Amniotic epithelial cell (primary cell): Measurements from ENCODE around the gene HPS5.
"Not testable (repeated sequence)": the region's sequence is repeated elsewhere in the genome, so short reads cannot be mapped to it uniquely, and the experiment has no call there.

Source experiments
- DNase-seq: peaks from one replicate; pipeline ENCODE4 v3.0.0-alpha.2; 2010; ENCODE audit warnings: low read depth

HPS5 gene

DNA sequence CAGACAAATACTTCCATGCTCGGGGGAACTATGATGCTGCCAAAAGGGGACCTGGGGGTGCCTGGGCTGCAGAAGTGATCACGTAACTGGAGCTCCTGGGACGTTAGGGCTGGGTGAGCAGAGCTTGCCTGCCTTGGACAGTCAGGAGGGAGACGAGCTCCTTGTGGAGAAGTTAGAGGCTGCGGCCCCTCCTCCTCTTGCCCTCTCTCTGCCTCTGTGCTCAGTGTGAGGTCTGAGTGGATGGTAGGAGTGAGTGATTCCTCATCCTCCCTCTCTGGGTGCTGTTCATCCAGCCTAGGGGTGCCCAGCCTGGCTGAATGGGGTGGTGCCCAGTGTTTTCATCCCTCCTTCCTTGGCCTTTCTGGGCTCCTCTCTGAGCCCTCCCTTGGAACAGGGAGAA is 52.7 kb downstream of the HPS5 start:
- DNase-seq: not testable (repeated sequence)

DNA sequence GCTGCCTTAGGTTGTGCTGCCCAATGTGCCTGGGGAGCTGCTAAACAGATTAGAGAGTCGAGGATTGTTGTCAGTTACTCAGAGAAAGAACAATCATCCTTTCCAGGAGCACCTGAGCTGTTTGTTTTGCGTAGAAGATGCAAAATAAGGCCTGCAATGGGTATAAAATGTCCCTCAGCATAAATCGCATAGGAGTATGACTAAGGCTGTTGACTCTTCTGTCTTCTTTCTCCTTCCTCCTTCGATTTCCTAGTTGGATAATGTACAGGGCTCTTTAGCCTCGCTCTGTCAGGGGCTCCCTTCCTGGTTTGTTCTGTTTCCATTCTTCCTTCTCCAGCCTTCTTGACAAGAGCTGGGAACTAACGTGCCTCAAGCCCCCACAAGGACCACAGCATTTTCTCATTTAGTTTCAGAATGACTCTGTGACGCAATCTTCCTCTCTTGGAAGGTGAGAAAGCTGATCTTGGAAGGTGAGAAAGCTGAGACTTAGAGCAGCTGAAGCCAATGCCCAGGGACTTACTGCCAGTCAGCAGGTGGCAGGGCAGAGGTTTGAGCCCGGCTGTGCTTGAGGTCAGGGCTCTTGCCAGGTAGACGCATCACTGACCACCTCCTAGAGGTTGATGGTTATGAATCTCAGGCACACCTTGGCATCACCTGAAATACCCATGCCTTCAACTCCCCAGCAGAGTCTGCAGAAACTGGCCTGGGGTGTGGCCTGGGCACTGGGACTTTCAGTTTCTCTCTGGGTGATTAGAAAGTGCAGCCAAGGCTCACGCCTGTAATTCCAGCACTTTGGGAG is 54.4 kb downstream of the HPS5 start:
- DNase-seq: not testable (repeated sequence)

DNA sequence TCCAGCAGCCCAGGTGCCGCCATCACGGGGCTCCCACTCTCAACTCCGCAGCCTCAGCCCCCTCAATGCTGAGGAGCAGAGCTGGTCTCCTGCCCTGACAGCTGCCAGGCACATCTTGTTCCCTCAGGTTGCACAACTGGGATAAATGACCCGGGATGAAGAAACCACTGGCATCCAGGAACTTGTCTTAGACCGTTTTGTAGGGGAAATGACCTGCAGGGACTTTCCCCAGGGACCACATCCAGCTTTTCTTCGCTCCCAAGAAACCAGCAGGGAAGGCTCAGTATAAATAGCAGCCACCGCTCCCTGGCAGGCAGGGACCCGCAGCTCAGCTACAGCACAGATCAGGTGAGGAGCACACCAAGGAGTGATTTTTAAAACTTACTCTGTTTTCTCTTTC is 56.0 kb downstream of the HPS5 start, which contains the start of gene SAA1:
Gene SAA1 (plus strand): TSS at position 316 of the 400 bp plus-strand sequence. CDS start 624 bp downstream, outside the sequence.
- DNase-seq: peak; percentile 79

DNA sequence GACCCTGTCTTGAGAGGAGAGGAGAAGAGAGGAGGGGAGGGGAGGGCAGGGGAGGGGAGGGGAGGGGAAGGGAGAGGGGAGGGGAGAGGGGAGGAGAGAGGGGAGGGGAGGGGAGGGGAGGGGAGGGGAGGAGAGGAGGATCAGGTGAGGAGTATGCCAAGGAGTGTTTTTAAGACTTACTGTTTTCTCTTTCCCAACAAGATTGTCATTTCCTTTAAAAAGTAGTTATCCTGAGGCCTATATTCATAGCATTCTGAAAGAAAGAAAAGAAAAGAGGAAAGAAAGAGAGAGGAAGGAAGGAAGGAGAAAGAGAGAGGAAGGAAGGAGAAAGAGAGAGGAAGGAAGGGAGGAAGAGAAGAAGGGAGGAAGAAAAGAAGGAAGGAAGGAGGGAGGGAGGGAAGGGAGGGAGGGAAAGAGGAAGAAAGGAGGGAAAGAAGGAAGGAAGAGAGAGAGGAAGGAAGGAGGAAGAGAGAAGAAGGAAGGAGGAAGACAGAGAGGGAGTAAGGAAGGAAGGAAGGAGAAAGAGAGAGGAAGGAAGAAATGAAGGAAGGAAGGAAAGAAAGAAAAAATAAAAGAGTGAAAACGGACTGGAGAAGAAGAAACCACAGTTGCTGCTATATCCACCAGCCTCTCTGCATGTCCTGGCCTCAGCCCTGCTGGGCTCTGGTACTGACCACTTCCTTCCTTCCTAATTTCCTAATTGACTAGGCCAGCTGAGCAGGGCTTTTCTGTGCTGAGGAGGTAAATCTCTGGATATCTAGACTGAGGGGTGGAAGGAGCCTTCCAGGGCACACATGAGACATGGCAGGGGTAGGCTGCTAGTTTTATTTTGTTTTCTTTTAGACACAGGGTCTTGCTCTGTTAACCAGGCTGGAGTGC is 57.0 kb downstream of the HPS5 start:
- no peak for DNase-seq

DNA sequence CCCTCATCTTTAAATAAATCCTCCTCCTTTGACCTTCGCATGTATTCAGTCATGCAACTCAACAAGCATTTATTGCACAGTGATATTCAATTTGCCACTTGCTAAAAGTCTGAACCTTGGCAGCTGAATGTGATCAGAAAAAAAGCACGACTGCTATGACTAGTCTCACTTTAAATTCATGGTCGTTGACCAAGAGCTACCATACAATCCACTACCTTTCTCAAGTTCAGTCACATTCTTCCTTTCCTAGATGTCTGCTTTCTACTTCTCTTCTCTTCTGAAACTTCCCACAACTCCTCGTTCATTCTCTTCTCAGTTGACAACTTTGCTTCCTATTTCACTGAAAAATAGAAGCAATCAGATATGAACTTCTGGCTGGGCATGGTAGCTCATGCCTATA is 57.9 kb downstream of the HPS5 start:
- no peak for DNase-seq

DNA sequence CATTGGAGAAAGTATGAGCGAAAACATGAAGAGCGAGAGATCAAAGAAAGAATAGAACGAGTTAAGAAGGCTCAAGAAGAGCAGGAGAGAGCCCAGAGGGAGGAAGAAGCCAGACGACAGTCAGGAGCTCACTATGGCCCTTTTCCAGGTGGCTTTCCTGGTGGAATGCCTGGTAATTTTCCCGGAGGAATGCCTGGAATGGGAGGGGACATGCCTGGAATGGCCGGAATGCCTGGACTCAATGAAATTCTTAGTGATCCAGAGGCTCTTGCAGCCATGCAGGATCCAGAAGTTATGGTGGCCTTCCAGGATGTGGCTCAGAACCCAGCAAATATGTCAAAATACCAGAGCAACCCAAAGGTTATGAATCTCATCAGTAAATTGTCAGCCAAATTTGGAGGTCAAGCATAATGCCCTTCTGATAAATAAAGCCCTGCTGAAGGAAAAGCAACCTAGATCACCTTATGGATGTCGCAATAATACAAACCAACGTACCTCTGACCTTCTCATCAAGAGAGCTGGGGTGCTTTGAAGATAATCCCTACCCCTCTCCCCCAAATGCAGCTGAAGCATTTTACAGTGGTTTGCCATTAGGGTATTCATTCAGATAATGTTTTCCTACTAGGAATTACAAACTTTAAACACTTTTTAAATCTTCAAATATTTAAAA is 59.1 kb downstream of the HPS5 start:
- not testable (repeated sequence) for DNase-seq

DNA sequence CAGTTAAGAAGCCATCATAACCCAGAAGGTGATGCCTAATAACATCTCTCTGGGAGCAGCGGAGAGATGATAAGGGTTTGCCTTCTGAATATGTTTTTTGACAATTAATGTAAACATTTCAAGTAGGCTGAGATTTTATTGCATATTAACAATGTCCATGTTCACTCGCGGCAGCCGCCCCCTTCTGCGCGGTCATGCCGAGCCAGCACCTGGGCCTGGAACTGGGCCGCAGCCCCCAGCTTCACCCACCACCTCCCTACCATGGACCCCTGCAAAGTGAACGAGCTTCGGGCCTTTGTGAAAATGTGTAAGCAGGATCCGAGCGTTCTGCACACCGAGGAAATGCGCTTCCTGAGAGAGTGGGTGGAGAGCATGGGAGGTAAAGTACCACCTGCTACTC is 60.2 kb downstream of the HPS5 start:
- no peak for DNase-seq

DNA sequence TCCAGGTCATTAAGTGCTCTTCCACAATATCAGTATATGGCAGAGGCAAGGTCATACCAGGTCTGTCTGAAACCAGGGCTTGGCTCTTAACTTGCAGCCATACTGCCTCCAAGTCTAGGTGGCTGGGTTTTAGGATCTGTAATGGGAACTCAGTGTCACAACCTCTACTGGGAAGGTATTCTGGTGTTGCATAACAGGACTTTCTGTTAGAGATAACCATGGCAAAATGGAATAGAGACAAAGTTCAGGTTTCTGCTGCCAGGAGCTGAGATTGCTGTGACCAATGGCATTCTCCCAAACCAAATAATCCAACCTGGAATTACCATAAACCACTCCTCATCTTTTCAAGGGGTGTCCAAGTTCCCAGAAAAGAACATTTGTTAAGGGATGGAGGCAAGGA is 62.7 kb downstream of the HPS5 start:
- DNase-seq: no peak

DNA sequence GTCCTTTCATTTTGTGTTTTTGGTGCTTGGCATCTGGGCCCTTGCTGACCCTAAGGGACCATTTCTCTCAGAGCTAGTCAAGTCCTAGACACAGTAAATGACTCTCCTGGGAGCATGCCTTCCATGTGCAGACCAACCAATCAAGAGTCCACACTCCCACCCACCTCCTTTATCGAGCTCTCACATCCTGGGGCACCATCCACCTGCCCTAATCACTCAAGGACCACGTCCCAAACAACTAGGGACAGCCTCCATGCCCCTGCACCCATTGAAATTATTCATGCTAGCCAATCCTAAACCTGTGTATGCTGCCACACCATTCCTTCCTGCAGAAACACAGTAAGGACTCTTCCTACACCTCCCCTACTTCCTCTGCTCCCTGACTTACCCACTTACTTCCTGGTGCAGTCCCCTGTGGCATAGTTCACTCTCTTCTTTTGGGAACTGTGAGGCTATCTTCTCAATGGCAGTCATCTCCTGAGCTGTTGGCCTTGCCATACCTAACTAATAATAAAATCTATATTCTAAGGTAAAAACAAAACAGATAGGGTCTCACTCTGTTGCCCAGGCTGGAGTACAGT is 67.1 kb downstream of the HPS5 start:
- DNase-seq: no peak

DNA sequence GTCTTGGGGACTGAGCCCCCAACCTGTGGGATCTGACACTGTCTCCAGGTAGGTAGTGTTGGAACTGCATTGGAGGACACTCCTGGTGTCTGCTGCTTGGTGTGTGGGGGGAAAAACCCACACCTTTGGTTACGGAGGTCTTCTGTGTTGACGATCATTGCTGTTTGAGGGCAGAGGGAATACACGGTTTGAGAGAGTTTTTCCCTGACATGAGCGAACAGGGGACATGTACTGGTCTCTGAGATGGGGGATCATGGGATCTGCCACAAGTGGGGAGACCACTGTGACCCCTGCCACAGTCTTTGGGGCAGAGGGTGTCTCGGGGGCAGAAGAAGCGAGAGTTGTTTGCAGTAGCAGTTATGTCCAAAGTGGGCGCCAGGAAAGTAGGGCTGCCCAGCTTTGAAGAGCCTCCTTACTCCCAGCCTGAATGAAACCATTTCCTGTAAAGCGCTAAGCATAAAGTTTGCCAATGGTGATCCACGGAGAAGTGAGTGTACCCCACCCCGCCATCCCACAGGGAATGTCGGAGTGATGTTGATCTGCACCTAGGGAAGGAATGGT is 68.1 kb downstream of the HPS5 start:
- DNase-seq: no peak

DNA sequence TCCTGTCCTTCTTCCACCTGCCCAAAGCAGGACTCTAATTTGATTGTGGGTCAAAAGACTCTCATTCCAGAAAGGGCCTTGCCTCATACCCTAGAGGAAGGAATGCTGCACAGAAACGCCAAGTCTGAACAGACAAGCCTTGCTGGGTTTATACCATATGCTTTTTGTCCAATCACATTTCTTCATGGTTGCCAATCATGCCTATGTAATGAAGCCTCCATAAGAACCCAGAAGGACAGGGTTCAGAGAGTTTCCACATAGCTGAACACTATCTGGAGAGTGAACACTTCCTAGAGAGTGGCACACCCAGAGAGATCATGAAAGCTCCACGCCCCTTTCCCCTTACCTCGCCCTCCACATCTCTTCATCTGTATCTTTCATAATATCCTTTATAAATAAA is 68.7 kb downstream of the HPS5 start:
- peak; percentile 18 for DNase-seq

DNA sequence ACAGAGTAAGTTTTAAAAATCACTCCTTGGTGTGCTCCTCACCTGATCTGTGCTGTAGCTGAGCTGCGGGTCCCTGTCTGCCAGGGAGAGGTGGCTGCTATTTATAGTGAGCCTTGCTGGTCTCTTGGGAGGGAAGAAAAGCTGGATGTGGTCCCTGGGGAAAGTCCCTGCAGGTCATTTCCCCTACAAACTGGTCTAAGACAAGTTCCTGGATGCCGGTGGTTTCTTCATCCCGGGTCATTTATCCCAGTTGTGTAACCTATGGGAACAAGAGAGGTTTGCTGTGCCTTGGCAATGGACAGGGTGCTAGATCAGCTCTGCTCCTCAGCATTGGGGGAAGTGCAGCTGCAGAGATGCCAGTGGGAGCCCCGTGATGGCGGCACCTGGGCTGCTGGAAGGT is 73.4 kb downstream of the HPS5 start, which contains the start of gene SAA2:
Gene SAA2 (minus strand): TSS at position 108 of the 400 bp plus-strand sequence. CDS start 657 bp downstream, outside the sequence.
- peak; percentile 58 for DNase-seq

DNA sequence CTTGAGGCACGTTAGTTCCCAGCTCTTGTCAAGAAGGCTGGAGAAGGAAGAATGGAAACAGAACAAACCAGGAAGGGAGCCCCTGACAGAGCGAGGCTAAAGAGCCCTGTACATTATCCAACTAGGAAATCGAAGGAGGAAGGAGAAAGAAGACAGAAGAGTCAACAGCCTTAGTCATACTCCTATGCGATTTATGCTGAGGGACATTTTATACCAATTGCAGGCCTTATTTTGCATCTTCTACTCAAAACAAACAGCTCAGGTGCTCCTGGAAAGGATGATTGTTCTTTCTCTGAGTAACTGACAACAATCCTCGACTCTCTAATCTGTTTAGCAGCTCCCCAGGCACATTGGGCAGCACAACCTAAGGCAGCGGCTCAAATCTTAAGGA is 74.8 kb downstream of the HPS5 start:
- DNase-seq: not testable (repeated sequence)

DNA sequence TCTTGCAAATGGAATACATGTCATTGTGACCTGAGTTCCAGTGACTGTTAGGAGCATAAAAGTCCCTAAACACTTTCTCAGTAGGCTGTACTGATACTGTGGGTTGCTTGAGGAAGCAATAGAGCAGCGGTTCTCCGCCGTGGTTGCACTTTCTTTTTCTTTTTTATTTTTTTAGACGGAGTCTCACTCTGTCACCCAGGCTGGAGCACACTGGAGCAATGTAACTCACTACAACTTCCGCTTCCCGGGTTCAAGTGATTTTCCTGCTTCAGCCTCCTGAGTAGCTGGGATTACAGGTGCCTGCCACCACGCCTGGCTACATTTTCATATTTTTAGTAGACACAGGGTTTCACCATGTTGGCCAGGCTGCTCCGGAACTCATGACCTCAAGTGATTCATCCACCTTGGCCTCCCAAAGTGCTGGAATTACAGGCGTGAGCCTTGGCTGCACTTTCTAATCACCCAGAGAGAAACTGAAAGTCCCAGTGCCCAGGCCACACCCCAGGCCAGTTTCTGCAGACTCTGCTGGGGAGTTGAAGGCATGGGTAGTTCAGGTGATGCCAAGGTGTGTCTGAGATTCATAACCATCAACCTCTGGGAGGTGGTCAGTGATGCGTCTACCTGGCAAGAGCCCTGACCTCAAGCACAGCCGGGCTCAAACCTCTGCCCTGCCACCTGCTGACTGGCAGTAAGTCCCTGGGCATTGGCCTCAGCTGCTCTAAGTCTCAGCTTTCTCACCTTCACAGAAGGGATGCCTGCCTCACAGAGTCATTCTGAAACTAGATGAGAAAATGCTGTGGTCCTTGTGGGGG is 75.4 kb downstream of the HPS5 start:
- not testable (repeated sequence) for DNase-seq

DNA sequence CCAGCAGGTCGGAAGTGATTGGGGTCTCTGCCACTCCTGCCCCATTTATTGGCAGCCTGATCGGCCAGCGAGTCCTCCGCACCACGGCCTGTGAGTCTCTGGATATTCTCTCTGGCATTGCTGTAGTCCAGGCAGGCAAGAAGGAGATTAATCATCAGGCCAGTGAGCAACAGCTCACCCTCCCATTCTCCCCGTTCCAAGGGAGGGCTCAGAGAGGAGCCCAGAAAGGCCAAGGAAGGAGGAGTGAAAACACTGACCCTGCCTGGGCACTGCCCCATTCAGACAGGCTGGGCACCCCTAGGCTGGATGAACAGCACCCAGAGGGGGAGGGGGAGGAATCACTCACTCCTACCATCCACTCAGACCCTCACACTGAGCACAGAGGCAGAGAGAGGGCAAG is 76.5 kb downstream of the HPS5 start:
- peak; percentile 27 for DNase-seq

DNA sequence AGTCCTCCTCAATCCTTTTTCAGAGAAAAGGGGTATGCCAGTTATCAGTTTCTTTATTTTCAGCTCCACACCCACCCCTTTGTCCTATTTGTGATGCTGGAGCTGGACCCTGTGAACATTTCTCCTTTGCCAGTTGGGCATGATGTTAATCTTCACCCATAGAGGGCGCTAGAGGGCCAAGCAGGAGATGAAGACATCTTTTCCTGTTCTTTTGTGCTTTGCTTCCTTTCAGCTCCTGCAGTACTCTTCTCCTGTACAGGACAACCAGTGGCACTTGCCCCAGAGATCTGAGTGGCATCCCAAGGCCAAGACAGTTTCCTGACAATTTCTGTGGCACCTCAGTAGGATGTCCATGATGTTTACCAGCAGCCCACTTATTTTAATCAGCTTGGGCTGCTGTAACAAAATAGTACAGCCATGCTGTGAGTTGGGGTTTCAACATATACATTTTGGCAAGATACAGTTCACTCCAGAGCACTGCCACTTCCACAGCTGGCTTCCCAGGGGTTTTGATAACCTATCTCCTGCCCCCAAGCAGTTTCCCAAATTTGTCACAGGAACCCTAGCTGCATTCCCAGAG is 78.1 kb downstream of the HPS5 start:
- peak; percentile 67 for DNase-seq

DNA sequence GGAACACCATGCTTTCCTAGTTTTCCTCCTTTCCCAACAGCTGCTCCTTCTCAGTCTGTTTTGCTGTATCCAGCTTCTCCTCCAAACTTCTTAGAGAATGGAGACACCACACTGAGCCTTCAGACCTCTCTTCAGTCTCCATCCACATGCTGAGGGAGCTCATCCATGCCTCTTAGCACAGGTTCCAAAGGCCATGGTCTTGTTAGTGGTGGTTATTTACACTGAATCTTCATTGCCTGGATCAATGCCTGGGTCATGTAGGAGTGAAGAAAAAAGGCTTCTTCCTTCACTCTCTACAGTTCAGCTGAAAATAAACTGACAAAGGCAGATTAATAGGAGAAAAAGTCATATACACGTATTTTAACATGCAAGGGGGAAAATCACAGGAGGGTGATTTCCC is 82.3 kb downstream of the HPS5 start:
- no peak for DNase-seq

DNA sequence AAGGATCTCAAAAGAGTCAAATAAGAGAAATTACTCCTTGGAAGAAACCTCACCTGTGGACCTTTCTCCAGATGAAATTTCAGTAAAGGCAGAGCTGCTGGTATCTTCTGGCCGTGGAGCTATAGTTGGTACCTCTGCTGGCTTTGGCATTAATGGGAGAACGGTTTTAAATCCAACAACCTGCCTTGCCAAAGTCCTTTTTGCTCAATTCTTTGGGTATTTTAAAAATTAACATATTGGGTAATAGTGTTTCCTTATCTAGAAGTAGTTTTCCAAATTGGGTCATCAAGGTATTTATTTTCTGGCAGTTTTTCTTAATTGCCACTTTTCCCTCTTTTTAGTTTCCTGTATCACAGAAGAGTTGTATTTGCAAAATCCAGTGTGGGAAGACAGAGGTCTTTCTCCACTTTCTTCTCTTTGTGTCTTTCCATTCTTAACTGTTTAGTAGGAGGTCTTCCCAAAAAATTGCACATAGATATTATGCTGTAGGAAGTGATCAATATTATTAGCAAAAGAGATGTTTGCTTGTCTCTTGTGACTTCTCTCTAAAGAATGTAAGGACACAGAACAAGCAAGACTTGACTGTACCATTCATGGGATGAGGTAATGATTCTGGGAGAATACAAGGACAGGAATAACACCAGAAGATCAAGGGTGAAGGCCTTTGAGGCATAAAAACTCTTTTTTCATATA is 85.1 kb downstream of the HPS5 start, which contains the start of gene SAA4:
Gene SAA4 (minus strand): TSS at position 139 of the 693 bp plus-strand sequence. CDS start 876 bp downstream, outside the sequence.
- DNase-seq: no peak
